H7 (cell line): ENCODE results near the gene CMC2. TPM values are rescaled to one million over a fixed set of nuclear protein-coding genes. Genes with fewer than 3 reads are reported as not detected.
A peak's percentile ranks its signal among the peaks of the same experiment; 100 is the strongest.

ENCODE experiments used
- DNase-seq: peaks from one replicate; pipeline ENCODE4 v3.0.0; 2012
- H3K27me3 ChIP-seq: 2 replicates; pipeline ENCODE4 v1.6.0; 2011; ENCODE audit warnings: mild to moderate bottlenecking, low read length; ENCODE audit not compliant: control insufficient read depth, insufficient read depth
- H3K36me3 ChIP-seq: replicated peaks from 2 replicates; pipeline ENCODE4 v1.5.1; 2011; ENCODE audit warnings: low read length; ENCODE audit not compliant: control insufficient read depth, insufficient read depth
- H3K4me3 ChIP-seq: 2 replicates; pipeline ENCODE4 v1.5.1; 2011; ENCODE audit warnings: low read depth, mild to moderate bottlenecking, control low read depth, low read length, moderate library complexity; ENCODE audit not compliant: insufficient read depth
- total RNA-seq: library from RNA; depleted of rRNA; stranded (reverse); fragments of >200 nt; shearing (Covaris generic); gene quantifications from 2 replicates; pipeline ENCODE4 v1.2.3, GENCODE V29; 2014; rRNA removed

CMC2 gene
- total RNA-seq, 1 experiment from 2014 or later = 84.0 TPM

GRCh38 chr16:80940069-80940856 lies 66.4 kb downstream of the CMC2 start:
- H3K27me3 ChIP-seq = no peaks in the 10 kb centered on the region
- H3K36me3 ChIP-seq = no peaks in the 10 kb centered on the region
- no peak for DNase-seq
- no peak overlapping the region for H3K4me3 ChIP-seq

- H3K36me3 ChIP-seq = no peaks in the 10 kb centered on the region
- no peak overlapping the region for H3K4me3 ChIP-seq
- H3K27me3 ChIP-seq = peaks cover 10% of the 10 kb centered on the region
- DNase-seq = no peak
These were observed 67.8 kb downstream of the CMC2 start for GRCh38 chr16:80938879-80939260.

- DNase-seq = peak; percentile 32
- peaks cover 16% of the 10 kb centered on the region for H3K27me3 ChIP-seq
- no peak overlapping the region for H3K4me3 ChIP-seq
- no peaks in the 10 kb centered on the region for H3K36me3 ChIP-seq
These were observed 68.4 kb downstream of the CMC2 start for GRCh38 chr16:80938004-80938878.

- Histone ChIP-seq H3K27me3 (peaks cover 34% of the 10 kb centered on the region), H3K4me3 (no peak overlapping the region), H3K36me3 (no peaks in the 10 kb centered on the region)
- no peak for DNase-seq
These were observed 70.3 kb downstream of the CMC2 start for GRCh38 chr16:80936410-80936809.

GRCh38 chr16:80935691-80936090 lies 71.0 kb downstream of the CMC2 start:
- DNase-seq = no peak

GRCh38 chr16:80932708-80933095 lies 74.0 kb downstream of the CMC2 start:
- Histone ChIP-seq H3K4me3 (peak overlapping the region; percentile 44; the same call in 1 of the 2 replicates), H3K27me3 (peaks cover 35% of the 10 kb centered on the region), H3K36me3 (no peaks in the 10 kb centered on the region)
- peak; percentile 39 for DNase-seq

More at GRCh38 chr16:80935691-80936090, 71.0 kb downstream of the CMC2 start:
- no peaks in the 10 kb centered on the region for H3K36me3 ChIP-seq
- peaks cover 35% of the 10 kb centered on the region for H3K27me3 ChIP-seq
- H3K4me3 ChIP-seq = no peak overlapping the region

- Histone ChIP-seq H3K36me3 (no peaks in the 10 kb centered on the region), H3K4me3 (peak overlapping the region; percentile 44), H3K27me3 (peaks cover 35% of the 10 kb centered on the region)
- DNase-seq = peak; percentile 89
These were observed 74.6 kb downstream of the CMC2 start for GRCh38 chr16:80931801-80932707.

- no peak overlapping the region for H3K4me3 ChIP-seq
- H3K36me3 ChIP-seq = no peaks in the 10 kb centered on the region
- no peaks in the 10 kb centered on the region for H3K27me3 ChIP-seq
- peak; percentile 83 for DNase-seq
These were observed 82.2 kb downstream of the CMC2 start for GRCh38 chr16:80924372-80924978.

GRCh38 chr16:80923356-80923755 lies 83.3 kb downstream of the CMC2 start:
- Histone ChIP-seq H3K27me3 (no peaks in the 10 kb centered on the region), H3K4me3 (no peak overlapping the region), H3K36me3 (no peaks in the 10 kb centered on the region)
- no peak for DNase-seq

Other genes starting within 250 kb of the CMC2 start
- gene CDYL2, start 202.3 kb downstream of the CMC2 start, total RNA-seq = 1.6 and 1.8 TPM in 2 replicates
- gene CENPN, start 329 bp upstream of the CMC2 start, total RNA-seq = 59.5 and 64.2 TPM in 2 replicates
- gene ATMIN, start 29.0 kb upstream of the CMC2 start, total RNA-seq = 54.8 and 59.7 TPM in 2 replicates
- 0.69 TPM in 1 of 2 replicates, not detected in the other for gene C16orf46, start 70.4 kb upstream of the CMC2 start, total RNA-seq
- 54.5 and 79.0 TPM in 2 replicates for gene GCSH, start 89.5 kb upstream of the CMC2 start, total RNA-seq
- 0.10 and 0.63 TPM in 2 replicates for gene BCO1, start 231.8 kb upstream of the CMC2 start, total RNA-seq